SIG-M5 treated with dmso at 0.1 percent for 504 hours (cell line): ENCODE measurements around the gene SESTD1.
A peak's percentile ranks its signal among the peaks of the same experiment; 100 is the strongest.
"Not testable (repeated sequence)": the region's sequence is repeated elsewhere in the genome, so short reads cannot be mapped to it uniquely, and the experiment has no call there.

Experiments
- DNase-seq: peaks from one replicate; lab custom pipeline; 2025; ENCODE audit not compliant: unreplicated experiment; lab: John Stamatoyannopoulos, UW

Gene SESTD1

GRCh38 chr2:179107737-179108136 lies 156.9 kb downstream of the SESTD1 start:
- DNase-seq, result no peak

- DNase-seq, result peak; percentile 58
Observed at GRCh38 chr2:179106676-179107428, 157.8 kb downstream of the SESTD1 start.

- no peak for DNase-seq
Observed at GRCh38 chr2:179106342-179106675, 158.3 kb downstream of the SESTD1 start.

- DNase-seq, result peak; percentile 65
Observed at GRCh38 chr2:179104736-179105135, 159.9 kb downstream of the SESTD1 start.

GRCh38 chr2:179098080-179098689 lies 166.4 kb downstream of the SESTD1 start:
- no peak for DNase-seq

GRCh38 chr2:179097131-179097530 lies 167.5 kb downstream of the SESTD1 start:
- DNase-seq, result no peak

GRCh38 chr2:179096090-179096489 lies 168.5 kb downstream of the SESTD1 start:
- no peak for DNase-seq

GRCh38 chr2:179092912-179093311 lies 171.7 kb downstream of the SESTD1 start:
- not testable (repeated sequence) for DNase-seq

GRCh38 chr2:179082697-179083096 lies 181.9 kb downstream of the SESTD1 start:
- DNase-seq, result no peak

GRCh38 chr2:179081954-179082353 lies 182.7 kb downstream of the SESTD1 start:
- no peak for DNase-seq

GRCh38 chr2:179072527-179072926 lies 192.1 kb downstream of the SESTD1 start:
- no peak for DNase-seq

GRCh38 chr2:179071810-179072355 lies 192.7 kb downstream of the SESTD1 start:
- DNase-seq, result no peak

GRCh38 chr2:179070895-179071294 lies 193.7 kb downstream of the SESTD1 start:
- DNase-seq, result no peak

GRCh38 chr2:179069685-179070084 lies 194.9 kb downstream of the SESTD1 start:
- DNase-seq, result no peak

GRCh38 chr2:179068991-179069643 lies 195.5 kb downstream of the SESTD1 start:
- DNase-seq, result no peak

- DNase-seq, result peak; percentile 37
Observed at GRCh38 chr2:179059026-179059700, 205.5 kb downstream of the SESTD1 start.

- DNase-seq, result no peak
Observed at GRCh38 chr2:179057737-179058136, 206.9 kb downstream of the SESTD1 start.

GRCh38 chr2:179053568-179053967 lies 211.1 kb downstream of the SESTD1 start:
- not testable (repeated sequence) for DNase-seq
